Right cardiac atrium (tissue), 5 donors: ENCODE data around the gene TANGO2. TPM values are rescaled to one million over a fixed set of nuclear protein-coding genes. Genes with fewer than 3 reads are reported as not detected.

Source experiments
- ATAC-seq, 2 donors: fragments of 200-7000 bp; cut with Tn5 transposase; one replicate each; pipeline versions ENCODE4 v1.8.0 to v1.9.1; 2020; ENCODE audit warnings: moderate library complexity in 2 of 2, mild to moderate bottlenecking in 1 of 2
- DNase-seq, 3 donors: peaks; one replicate each; pipeline ENCODE4 v3.0.0-alpha.2; 2020
- H3K27ac ChIP-seq: one replicate; pipeline ENCODE4 v1.5.1; 2013; ENCODE audit warnings: mild to moderate bottlenecking, low read length, control low read depth, moderate library complexity
- H3K27me3 ChIP-seq: one replicate; pipeline ENCODE4 v1.6.1; 2013; ENCODE audit not compliant: control insufficient read depth, insufficient read depth
- H3K4me1 ChIP-seq: one replicate; pipeline ENCODE4 v1.6.1; 2013; ENCODE audit warnings: low read length; ENCODE audit not compliant: control insufficient read depth, insufficient read depth
- H3K4me3 ChIP-seq: one replicate; pipeline ENCODE4 v1.5.1; 2013; ENCODE audit warnings: low read length, control low read depth
- H3K9me3 ChIP-seq: one replicate; pipeline ENCODE4 v1.6.1; 2013; ENCODE audit warnings: low read length; ENCODE audit not compliant: control insufficient read depth
- WGBS: extraction: QIAGEN DNeasy Blood & Tissue Kit; methylation state at CpG from one replicate; pipeline ENCODE4 v1.1.7; 2013; 5-methylcytosine and 5-hydroxymethylcytosine counted together
- intact Hi-C, 4 donors: fragments of 100-400 bp; cut with DNase I; formaldehyde crosslinking; loops; one replicate each; pipeline versions ENCODE4 v1.11.0 to v1.14.0; 2022 to 2023
- polyA plus RNA-seq: library from polyadenylated mRNA; stranded (reverse); fragments of 200-250 nt; gene quantifications from one replicate; pipeline ENCODE4 v1.2.3, GENCODE V29; 2013
- total RNA-seq, 4 donors: library from RNA; stranded (reverse); fragmentation: NEBNext Ultra II Directional; extraction: Animal tissue kit (Norgen Biotek cat#: 25700); gene quantifications; one replicate each; pipeline ENCODE4 v1.2.1, GENCODE V29; 2021
- donor health status: healthy with polysubstance abuse.
- donor health status: DM: no; HTN: yes; CAD: no.
- donor health status: DM: no; HTN: no; CAD: no.
- donor health status: DM: no; HTN: yes; CAD: no; lungs with severe emphysema.
- donor health status: DM: yes; HTN: yes; CAD: no.

TANGO2 gene
- total and polyA plus RNA-seq, 5 donors = 61.1 to 70.4 (median 64.9) TPM

GRCh38 chr22:20040327-20041200 lies 19.7 kb downstream of the TANGO2 start:
- intact Hi-C loops = no loop called here
- Histone ChIP-seq H3K4me3 (no peak overlapping the region), H3K27ac (no peak overlapping the region), H3K4me1 (no peaks in the 10 kb centered on the region), H3K9me3 (no peaks in the 10 kb centered on the region), H3K27me3 (no peaks in the 10 kb centered on the region)
- no peak for ATAC-seq
- DNase-seq = no peak
- 92% methylated on average over 7 of the region's 7 CpGs for WGBS

DNA sequence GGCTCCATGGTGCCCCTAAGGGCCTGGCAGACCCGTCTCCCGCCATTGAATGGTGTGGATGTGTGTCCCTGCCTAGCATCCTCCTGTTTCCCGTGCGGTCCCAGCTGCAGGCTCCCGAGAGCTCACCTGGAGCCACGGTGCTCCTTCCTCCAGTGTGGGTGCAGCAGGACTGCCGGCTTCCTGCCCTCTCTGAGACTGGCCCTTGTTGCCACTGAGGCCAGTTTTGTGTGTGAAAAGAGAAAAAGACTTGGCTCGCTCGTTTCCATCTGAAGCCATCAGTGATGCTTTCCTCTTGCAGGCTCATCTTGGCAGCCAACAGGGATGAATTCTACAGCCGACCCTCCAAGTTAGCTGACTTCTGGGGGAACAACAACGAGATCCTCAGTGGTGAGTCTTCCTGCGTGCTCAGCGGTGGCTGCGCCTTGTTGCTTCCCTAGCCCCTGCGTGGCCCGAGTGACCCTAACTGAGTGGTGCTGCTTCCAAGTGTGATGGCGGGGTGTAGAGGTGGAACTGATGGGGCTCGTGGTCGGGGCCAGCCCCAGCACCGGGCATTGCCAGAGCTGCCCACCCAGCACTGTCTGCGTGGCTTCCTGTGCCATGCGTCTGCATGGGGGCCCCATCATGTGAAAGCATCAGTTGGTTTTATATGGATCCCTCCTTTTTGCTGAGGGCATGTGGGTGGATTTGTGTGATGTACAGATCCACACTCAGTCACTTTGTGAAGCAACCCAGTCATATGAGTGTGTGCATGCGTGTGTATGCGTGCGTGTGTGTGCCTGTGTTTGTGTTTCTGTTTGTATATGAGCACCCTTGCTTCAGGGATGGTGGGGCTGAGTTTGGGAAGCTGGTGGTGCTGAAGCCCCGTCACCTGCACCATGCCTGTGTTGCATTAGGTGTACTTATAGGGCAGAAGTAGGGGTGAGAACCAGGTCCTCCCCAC lies 22.4 kb downstream of the TANGO2 start:
- intact Hi-C loops = no loop called here
- Histone ChIP-seq H3K4me1 (no peaks in the 10 kb centered on the region), H3K27ac (no peak overlapping the region), H3K4me3 (no peak overlapping the region), H3K27me3 (no peaks in the 10 kb centered on the region), H3K9me3 (no peaks in the 10 kb centered on the region)
- WGBS = 93% methylated on average over 26 of the region's 26 CpGs
- ATAC-seq = no peak
- DNase-seq = peak in 1 of 3 donors; percentile 26

DNA sequence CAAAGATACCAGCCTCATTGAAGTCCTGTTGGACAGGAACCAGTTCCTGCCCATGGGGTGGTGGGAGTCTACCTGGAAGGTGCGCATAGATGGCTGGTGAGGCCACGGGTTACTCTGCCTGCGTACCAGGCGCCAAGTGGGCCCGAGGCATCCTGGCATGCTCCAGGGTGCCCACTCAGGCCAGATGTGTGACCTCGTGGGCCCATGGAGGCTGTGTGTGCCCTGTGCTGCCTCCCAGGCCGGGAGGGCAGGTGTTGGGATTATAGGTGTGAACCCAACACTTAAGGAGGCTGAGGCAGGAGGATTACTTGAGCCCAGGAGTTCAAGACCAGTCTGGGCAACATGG lies 23.1 kb downstream of the TANGO2 start:
- Histone ChIP-seq H3K27ac (no peak overlapping the region), H3K4me3 (no peak overlapping the region), H3K27me3 (no peaks in the 10 kb centered on the region), H3K9me3 (no peaks in the 10 kb centered on the region), H3K4me1 (no peaks in the 10 kb centered on the region)
- intact Hi-C loops = no loop called here
- DNase-seq = no peak
- ATAC-seq = no peak
- 91% methylated on average over 7 of the region's 7 CpGs for WGBS

GRCh38 chr22:20044495-20045151 lies 23.7 kb downstream of the TANGO2 start:
- Histone ChIP-seq H3K9me3 (no peaks in the 10 kb centered on the region), H3K4me1 (no peaks in the 10 kb centered on the region), H3K27me3 (no peaks in the 10 kb centered on the region), H3K4me3 (no peak overlapping the region), H3K27ac (no peak overlapping the region)
- WGBS = 89% methylated on average over 10 of the region's 10 CpGs
- peak in 1 of 3 donors; percentile 23 for DNase-seq
- intact Hi-C loops = no loop called here
- peak; percentile 20 to 25 for ATAC-seq

GRCh38 chr22:20046730-20047129 lies 25.8 kb downstream of the TANGO2 start:
- WGBS = 88% methylated on average over 4 of the region's 4 CpGs
- no peaks in the 10 kb centered on the region for H3K4me1 ChIP-seq
- ATAC-seq = no peak
- no peaks in the 10 kb centered on the region for H3K27me3 ChIP-seq
- H3K27ac ChIP-seq = no peak overlapping the region
- no peaks in the 10 kb centered on the region for H3K9me3 ChIP-seq
- intact Hi-C loops = no loop called here
- DNase-seq = no peak
- H3K4me3 ChIP-seq = no peak overlapping the region

- H3K27me3 ChIP-seq = no peaks in the 10 kb centered on the region
- no peak for DNase-seq
- no peak for ATAC-seq
- no peaks in the 10 kb centered on the region for H3K4me1 ChIP-seq
- WGBS = 95% methylated on average over 6 of the region's 6 CpGs
- no peak overlapping the region for H3K27ac ChIP-seq
- no peak overlapping the region for H3K4me3 ChIP-seq
- H3K9me3 ChIP-seq = no peaks in the 10 kb centered on the region
- intact Hi-C loops = no loop called here
Observed at GRCh38 chr22:20051927-20052308, 31.0 kb downstream of the TANGO2 start.

DNA sequence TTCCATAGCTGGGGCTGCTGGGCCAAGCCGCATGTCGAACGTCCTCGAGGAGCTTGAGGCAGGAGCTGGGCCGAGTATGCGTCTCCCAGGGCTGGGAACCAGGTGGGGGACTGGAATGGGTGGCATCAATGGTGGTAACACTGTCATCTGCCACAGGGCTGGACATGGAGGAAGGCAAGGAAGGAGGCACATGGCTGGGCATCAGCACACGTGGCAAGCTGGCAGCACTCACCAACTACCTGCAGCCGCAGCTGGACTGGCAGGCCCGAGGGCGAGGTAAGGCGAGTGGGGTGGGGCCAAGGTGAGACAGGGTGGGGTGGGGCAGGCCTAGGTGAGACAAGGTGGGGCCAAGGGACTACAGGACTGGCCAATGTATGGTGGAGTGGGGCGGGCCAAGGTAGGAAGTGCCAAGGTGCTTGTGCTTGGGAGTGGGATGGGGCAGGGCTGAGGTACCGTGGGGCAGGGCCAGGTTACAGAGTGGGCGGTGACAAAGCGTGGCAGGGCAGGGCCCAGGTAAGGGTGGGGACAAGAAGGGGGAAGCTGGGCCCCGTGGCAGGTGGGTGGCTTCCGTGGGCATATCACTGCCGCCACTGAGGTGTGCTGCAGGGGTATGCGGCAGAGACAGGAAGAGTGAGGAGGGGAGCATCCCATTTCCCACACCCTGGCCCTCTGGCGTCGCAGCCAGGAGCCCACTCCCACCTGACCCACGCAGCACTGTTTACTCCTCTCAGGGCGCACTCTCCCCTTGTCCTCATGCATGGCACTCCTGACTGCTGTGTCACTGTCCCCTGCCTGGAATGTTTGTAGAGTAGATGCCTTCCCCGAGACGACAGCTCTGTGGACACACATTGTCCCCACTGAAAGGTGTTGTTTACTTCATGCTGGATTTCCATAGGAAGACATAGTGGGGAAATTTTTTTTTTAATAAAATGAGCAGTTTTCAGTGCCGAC lies 31.7 kb downstream of the TANGO2 start:
- whole genome bisulfite sequencing = 93% methylated on average over 26 of the region's 26 CpGs
- Histone ChIP-seq H3K4me1 (no peaks in the 10 kb centered on the region), H3K9me3 (no peaks in the 10 kb centered on the region), H3K4me3 (no peak overlapping the region), H3K27me3 (no peaks in the 10 kb centered on the region), H3K27ac (no peak overlapping the region)
- ATAC-seq (peak; percentile 25 to 32), DNase-seq (no peak)
- intact Hi-C loops = no loop called here

GRCh38 chr22:20053407-20054033 lies 32.6 kb downstream of the TANGO2 start:
- H3K27me3 ChIP-seq = no peaks in the 10 kb centered on the region
- no peaks in the 10 kb centered on the region for H3K9me3 ChIP-seq
- H3K4me3 ChIP-seq = no peak overlapping the region
- no peak overlapping the region for H3K27ac ChIP-seq
- no peaks in the 10 kb centered on the region for H3K4me1 ChIP-seq
- WGBS = 85% methylated on average over 14 of the region's 14 CpGs
- intact Hi-C loops = no loop called here
- DNase-seq (no peak), ATAC-seq (no peak)

- Histone ChIP-seq H3K27me3 (no peaks in the 10 kb centered on the region), H3K4me1 (no peaks in the 10 kb centered on the region), H3K9me3 (no peaks in the 10 kb centered on the region), H3K4me3 (no peak overlapping the region), H3K27ac (no peak overlapping the region)
- ATAC-seq (no peak), DNase-seq (no peak)
- WGBS = 82% methylated on average over 12 of the region's 12 CpGs
- intact Hi-C loops = no loop called here
Observed at GRCh38 chr22:20054034-20054427, 33.1 kb downstream of the TANGO2 start.

GRCh38 chr22:20054485-20054884 lies 33.6 kb downstream of the TANGO2 start:
- no peaks in the 10 kb centered on the region for H3K27me3 ChIP-seq
- DNase-seq (no peak), ATAC-seq (no peak)
- 87% methylated on average over 6 of the region's 6 CpGs for WGBS
- H3K27ac ChIP-seq = no peak overlapping the region
- H3K4me3 ChIP-seq = no peak overlapping the region
- no peaks in the 10 kb centered on the region for H3K4me1 ChIP-seq
- intact Hi-C loops = no loop called here
- no peaks in the 10 kb centered on the region for H3K9me3 ChIP-seq
